WI38 (cell line): ENCODE data around the gene RANBP17.
A peak's percentile ranks its signal among the peaks of the same experiment; 100 is the strongest.

Experiments used
- H3K4me3 ChIP-seq: 2 replicates; pipeline ENCODE4 v1.5.1; 2011; ENCODE audit warnings: low read depth, mild to moderate bottlenecking, control low read depth, low read length
- TF ChIP-seq, protein P1 (sequence below): IDR thresholded peaks from 2 replicates; pipeline ENCODE4 v1.5.1; 2012; ENCODE audit warnings: low read depth, mild to moderate bottlenecking, control low read depth, low read length

The RANBP17 gene

DNA sequence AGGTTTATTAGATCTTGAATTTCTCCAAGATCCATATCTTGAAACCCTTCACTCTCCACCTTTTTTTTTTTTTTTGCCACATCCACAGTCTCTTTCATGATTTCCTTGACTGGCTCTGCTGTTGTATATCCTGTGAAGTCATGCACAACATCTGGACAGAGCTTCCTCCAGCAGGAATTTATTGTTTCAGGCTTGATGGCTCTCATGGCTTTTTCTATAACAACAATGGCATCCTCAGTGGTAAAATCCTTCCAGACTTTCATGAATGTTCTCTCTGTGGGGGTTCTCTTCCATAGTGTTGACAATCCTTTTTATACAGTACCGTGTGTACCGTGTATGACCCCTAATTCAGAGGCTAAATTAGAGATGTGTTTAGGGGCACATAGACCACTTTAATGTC is 24.0 kb downstream of the RANBP17 start:
- no peak overlapping the region for H3K4me3 ChIP-seq
- TF ChIP-seq, protein P1, sequence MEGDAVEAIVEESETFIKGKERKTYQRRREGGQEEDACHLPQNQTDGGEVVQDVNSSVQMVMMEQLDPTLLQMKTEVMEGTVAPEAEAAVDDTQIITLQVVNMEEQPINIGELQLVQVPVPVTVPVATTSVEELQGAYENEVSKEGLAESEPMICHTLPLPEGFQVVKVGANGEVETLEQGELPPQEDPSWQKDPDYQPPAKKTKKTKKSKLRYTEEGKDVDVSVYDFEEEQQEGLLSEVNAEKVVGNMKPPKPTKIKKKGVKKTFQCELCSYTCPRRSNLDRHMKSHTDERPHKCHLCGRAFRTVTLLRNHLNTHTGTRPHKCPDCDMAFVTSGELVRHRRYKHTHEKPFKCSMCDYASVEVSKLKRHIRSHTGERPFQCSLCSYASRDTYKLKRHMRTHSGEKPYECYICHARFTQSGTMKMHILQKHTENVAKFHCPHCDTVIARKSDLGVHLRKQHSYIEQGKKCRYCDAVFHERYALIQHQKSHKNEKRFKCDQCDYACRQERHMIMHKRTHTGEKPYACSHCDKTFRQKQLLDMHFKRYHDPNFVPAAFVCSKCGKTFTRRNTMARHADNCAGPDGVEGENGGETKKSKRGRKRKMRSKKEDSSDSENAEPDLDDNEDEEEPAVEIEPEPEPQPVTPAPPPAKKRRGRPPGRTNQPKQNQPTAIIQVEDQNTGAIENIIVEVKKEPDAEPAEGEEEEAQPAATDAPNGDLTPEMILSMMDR, result no peak

- H3K4me3 ChIP-seq, result no peak overlapping the region
- TF ChIP-seq, protein P1, result no peak
Observed at GRCh38 chr5:170886210-170886894, 24.5 kb downstream of the RANBP17 start.

DNA sequence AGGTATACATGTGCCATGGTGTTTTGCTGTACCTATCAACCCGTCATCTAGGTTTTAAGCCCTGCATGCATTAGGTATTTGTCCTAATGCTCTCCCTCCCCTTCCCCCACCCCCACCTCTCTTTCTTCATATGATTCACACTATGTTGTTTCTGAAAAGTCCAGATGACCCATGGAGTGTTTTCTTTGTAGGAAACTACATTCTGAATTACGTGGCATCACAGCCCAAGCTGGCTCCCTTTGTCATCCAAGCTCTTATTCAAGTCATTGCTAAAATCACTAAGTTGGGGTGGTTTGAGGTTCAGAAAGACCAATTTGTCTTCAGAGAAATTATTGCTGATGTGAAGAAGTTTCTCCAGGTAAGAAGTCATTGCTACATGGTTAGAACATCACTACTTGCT is 30.4 kb downstream of the RANBP17 start:
- TF ChIP-seq, protein P1, result no peak
- no peak overlapping the region for H3K4me3 ChIP-seq

- H3K4me3 ChIP-seq, result no peak overlapping the region
- TF ChIP-seq, protein P1, result no peak
Observed at GRCh38 chr5:170894665-170895064, 32.8 kb downstream of the RANBP17 start.

- no peak overlapping the region for H3K4me3 ChIP-seq
- TF ChIP-seq, protein P1, result peak; percentile 53
Observed at GRCh38 chr5:170896779-170897178, 35.0 kb downstream of the RANBP17 start.

DNA sequence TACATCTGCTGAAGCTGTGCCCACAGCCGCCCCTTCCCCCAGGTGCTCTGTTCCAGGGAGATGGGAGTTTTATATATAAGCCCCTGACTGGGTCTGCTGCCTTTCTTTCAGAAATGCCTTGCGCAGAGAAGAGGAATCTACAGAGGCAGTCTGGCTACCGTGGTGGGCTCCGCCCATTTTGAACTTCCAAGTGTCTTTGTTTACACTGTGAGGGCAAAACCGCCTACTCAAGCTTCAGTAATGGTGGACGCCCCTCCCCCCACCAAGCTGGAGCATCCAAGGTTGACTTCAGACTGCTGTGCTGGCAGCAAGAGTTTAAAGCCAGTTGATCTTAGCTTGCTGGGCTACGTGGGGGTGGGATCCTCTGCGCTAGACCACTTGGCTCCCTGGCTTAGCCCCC is 41.3 kb downstream of the RANBP17 start:
- TF ChIP-seq, protein P1, result no peak
- H3K4me3 ChIP-seq, result no peak overlapping the region

DNA sequence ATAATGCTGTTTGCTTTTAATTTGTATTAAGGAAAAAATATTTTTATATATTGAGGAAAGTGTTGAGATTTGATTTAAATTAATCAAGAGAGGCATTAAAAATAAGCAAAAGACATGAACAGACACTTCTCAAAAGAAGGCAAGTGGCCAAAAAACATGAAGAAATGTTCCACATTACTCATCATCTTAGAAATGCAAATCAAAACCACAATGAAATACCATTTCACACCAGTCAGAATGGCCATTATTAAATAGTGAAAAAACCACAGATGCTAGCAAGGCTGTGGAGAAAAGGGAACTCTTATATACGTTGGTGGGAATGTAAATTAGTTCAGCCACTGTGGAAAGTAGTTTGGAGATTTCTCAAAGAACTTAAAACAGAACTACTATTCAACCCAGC is 45.9 kb downstream of the RANBP17 start:
- TF ChIP-seq, protein P1, result no peak
- no peak overlapping the region for H3K4me3 ChIP-seq
